Hepatocyte (in vitro differentiated cells): Measurements from ENCODE around the gene B3GAT1.
A peak's percentile ranks its signal among the peaks of the same experiment; 100 is the strongest.

ENCODE experiments used
- CTCF ChIP-seq: fragments of 200-600 bp; sonication (generic); IDR thresholded peaks from 2 replicates; pipeline ENCODE4 v1.5.1; 2016; ENCODE audit warnings: antibody characterized with exemption, mild to moderate bottlenecking; ENCODE audit not compliant: poor library complexity
- EZH2 ChIP-seq: fragments of 200-600 bp; sonication (generic); IDR thresholded peaks from 2 replicates; pipeline ENCODE4 v1.6.1; 2016; ENCODE audit warnings: antibody characterized with exemption, mild to moderate bottlenecking, borderline replicate concordance

GRCh38 chr11:134393638-134394037 is 18.4 kb downstream of the B3GAT1 start:
- no peak for TF ChIP-seq EZH2
- peak; percentile 31 for TF ChIP-seq CTCF
